GM19099 (cell line): ENCODE measurements around the gene DLK1.

Experiments
- POLR2A ChIP-seq: IDR thresholded peaks from 3 replicates; pipeline ENCODE4 v1.6.1; 2011; ENCODE audit warnings: low read depth; ENCODE audit not compliant: insufficient read length; ENCODE audit errors: extremely low read depth

The DLK1 gene

GRCh38 chr14:100767003-100767787 is 40.5 kb downstream of the DLK1 start:
- no peak for TF ChIP-seq POLR2A

- TF ChIP-seq POLR2A = no peak
Observed at GRCh38 chr14:100767788-100768536, 41.3 kb downstream of the DLK1 start.

GRCh38 chr14:100769035-100769939 is 42.6 kb downstream of the DLK1 start:
- no peak for TF ChIP-seq POLR2A

GRCh38 chr14:100770046-100770445 is 43.4 kb downstream of the DLK1 start:
- TF ChIP-seq POLR2A = no peak

GRCh38 chr14:100770605-100771120 is 44.0 kb downstream of the DLK1 start:
- TF ChIP-seq POLR2A = no peak

- TF ChIP-seq POLR2A = no peak
Observed at GRCh38 chr14:100771121-100771800, 44.6 kb downstream of the DLK1 start.

GRCh38 chr14:100772607-100773165 is 46.0 kb downstream of the DLK1 start:
- TF ChIP-seq POLR2A = no peak

- no peak for TF ChIP-seq POLR2A
Observed at GRCh38 chr14:100773331-100774163, 46.9 kb downstream of the DLK1 start.

- no peak for TF ChIP-seq POLR2A
Observed at GRCh38 chr14:100774164-100774537, 47.5 kb downstream of the DLK1 start.

- TF ChIP-seq POLR2A = no peak
Observed at GRCh38 chr14:100775351-100775830, 48.7 kb downstream of the DLK1 start.

- no peak for TF ChIP-seq POLR2A
Observed at GRCh38 chr14:100775831-100776591, 49.3 kb downstream of the DLK1 start.

GRCh38 chr14:100776681-100777365 is 50.1 kb downstream of the DLK1 start:
- TF ChIP-seq POLR2A = no peak
